Posterior cingulate gyrus (tissue), 11 donors: ENCODE measurements around the gene COBL.

Experiments
- DNase-seq, 10 donors: peaks; one replicate each; pipeline versions ENCODE4 v3.0.0 to v3.0.0-alpha.2; 2020 to 2021; ENCODE audit warnings: mixed read lengths in 3 of 10
- intact Hi-C: fragments of 100-400 bp; cut with DNase I; formaldehyde crosslinking; loops from one replicate; pipeline ENCODE4 v1.15.1; 2023

COBL gene

DNA sequence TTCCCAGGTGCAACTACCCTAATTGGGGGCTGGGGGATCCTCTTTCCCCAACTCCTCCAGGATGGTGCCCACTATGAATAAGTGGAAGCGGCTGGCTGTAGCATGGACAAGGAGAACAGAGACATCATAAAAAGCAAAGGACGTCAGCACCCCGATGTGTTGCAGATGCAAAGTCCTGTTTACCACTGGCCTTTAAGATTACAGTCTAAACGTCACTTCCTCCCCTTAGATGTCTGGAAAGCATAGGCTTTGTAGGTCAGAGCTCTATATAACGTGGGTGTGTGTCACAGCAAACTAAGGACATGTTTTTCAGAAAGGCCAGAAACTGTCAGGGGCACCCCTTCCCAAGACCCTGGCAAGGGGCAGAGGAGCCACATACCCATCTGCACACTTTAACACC, 7.9 kb downstream of the COBL start:
- DNase-seq: no peak
- intact Hi-C loops: no loop called here

DNA sequence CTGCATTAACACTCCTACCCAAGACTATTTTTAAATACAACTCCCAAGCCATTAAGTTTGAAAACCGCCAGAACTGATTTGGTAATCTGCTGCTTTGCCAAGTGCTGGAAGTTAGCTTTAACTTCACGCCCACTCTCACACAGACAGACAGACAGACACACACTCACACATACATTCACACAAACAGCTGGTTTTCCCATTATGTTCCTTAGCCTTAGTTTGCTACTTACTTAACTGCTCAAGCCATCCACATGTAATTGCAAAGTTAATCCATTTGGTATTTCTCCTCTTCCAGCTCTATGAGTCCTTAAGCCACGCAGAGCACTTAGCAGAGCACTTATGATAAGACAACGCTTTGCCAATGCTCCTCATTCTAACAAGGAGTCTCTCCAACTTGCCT, 8.3 kb downstream of the COBL start:
- intact Hi-C loops: no loop called here
- no peak for DNase-seq

DNA sequence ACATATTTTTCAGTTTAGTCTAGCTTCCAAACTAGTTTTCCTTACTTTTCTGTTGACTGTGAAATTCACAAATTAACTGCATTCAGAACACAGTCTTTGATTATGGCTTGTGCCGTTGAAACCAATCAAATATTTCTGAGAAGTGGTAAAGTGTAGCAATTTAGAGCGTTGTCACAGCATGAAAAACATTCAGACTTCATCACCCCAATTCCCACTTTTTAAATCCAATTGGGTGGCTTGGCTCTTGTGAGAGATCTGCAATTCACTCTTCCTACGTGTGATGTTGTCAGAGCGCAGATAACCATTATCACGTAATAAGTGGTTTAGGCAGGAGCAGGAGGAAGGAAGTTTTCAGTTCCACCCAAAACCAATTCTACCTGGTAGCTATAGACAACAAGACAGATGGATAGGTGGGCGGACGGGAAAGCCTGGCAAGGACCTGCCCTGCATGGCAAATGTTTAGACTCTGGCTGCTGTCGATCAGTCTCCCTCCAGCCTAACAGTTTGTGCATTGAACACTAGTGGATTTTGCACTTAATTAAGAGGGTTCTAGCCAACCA, 8.9 kb downstream of the COBL start:
- intact Hi-C loops: no loop called here
- peak in 1 of 10 donors; percentile 64 for DNase-seq

DNA sequence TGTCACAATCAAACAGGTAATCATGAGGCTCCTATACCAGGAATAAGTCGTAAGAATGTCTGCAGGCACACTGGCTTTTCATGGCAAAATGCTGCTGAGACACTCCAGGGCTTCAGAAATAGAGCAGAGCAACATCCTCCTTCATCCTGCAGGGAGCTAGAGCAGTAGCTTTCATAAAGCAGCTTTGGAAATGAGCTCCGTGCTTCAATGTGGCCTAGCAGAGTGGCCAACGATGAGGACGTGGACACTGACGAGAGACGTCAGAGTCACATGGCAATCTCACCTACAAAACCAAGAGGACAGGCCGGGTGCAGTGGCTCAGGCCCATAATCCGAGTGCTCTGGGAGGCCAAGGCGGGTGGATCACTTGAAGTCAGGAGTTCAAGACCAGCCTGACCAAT, 9.8 kb downstream of the COBL start:
- intact Hi-C loops: no loop called here
- peak in 1 of 10 donors; percentile 75 for DNase-seq

DNA sequence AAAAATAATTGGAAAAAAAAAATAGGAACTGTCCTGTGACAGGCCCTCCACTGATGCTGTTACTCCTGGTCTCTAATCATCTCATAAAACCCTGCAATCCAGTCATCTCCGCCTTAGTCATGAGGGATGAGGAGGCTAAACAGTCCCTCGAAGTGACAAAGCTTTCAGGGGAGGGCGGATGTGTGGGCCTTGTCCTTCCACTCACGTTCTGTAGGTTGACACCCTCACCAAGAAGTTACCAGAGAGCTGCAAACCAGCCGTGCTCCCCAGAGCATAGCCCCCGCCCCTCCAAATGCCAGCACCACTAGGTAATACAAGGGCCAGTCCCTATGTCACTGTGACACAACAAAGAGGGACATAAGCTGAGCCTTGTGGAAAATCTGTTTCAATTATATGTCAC, 11.9 kb downstream of the COBL start:
- DNase-seq: peak in 2 of 10 donors; percentile 24 to 67
- intact Hi-C loops: no loop called here

DNA sequence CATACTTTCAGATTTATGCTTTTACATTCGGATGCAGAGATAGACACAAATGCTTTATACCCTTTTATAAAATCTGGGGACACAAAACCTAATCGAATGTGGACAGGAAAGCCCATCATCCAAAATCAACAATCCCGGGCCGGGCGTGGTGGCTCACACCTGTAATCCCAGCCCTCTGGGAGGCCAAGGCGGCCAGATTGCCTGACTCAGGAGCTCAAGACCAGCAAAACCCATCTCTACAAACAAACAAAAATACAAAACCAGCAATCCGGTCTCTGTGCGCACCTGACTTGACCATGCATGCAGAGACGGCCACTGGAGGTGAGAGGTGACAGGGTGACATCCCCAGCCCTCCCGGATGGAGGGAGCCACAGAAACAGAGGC, 13.5 kb downstream of the COBL start:
- peak in 1 of 10 donors; percentile 11 for DNase-seq

DNA sequence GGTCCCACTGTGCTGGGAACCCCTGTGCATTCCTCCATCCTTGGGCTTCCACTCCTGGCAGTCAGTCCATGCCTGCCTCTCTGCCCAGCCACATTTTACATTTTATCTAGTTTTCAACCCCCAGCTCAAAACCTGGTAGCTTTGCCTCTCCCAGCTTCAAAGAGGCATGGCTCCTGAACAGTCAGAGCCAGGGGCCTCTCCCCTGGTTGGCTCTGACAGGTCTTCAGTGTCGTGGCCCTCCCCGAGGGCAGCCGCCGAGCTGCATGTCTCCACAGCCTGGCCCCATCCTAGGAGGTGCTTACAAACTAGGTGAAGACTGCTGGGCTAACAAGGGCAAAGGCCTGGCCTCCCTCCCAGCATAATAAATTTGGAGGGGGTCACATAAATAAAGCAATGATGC, 14.8 kb downstream of the COBL start:
- intact Hi-C loops: no loop called here
- no peak for DNase-seq

More for the DNA sequence above, 13.5 kb downstream of the COBL start:
- intact Hi-C loops: no loop called here

DNA sequence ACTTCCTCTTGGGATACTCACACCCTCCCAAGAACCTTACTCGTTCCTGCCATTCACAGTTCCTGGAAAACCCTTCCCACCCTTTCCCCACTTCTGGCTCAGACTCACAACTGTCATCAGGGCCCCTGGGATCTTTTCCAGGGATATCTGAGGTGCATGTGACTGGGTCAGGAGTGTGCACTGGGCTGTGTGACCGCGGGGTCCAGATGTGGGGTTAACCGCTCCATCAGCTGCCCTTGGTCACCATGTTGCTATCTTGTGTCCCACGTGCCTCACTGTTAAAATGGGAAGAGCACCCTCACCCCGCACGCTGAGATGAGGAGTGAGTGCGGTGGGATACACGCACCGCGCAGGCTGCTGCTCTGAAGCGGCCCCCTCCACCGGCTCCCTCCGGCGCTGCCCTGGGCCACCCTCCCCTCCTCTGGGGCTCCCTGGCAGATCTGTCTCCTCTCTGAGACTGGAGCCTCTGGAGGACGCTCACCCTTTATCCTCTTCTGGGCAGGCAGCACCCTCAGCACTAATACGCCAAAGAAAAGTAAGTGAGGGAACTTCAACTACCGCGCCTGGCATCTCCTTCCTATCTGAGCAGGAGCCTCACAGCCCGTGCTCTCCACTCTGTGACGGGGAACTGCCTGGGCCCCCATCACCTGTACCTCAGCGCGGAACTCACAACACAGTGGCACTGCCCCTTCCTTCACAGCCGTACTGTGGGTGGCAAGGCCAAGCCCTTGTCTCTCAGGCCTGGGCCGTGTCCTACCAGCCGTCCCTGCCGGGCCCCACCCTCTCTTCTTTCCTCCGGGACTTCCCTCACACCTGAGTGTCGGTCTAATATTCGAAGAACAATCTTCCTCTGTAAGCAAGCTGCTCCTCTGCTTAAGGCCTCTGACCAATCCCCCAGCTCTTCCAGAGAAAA, 15.6 kb downstream of the COBL start:
- peak in 3 of 10 donors; percentile 20 to 79 (median 48) for DNase-seq
- intact Hi-C loops: no loop called here

DNA sequence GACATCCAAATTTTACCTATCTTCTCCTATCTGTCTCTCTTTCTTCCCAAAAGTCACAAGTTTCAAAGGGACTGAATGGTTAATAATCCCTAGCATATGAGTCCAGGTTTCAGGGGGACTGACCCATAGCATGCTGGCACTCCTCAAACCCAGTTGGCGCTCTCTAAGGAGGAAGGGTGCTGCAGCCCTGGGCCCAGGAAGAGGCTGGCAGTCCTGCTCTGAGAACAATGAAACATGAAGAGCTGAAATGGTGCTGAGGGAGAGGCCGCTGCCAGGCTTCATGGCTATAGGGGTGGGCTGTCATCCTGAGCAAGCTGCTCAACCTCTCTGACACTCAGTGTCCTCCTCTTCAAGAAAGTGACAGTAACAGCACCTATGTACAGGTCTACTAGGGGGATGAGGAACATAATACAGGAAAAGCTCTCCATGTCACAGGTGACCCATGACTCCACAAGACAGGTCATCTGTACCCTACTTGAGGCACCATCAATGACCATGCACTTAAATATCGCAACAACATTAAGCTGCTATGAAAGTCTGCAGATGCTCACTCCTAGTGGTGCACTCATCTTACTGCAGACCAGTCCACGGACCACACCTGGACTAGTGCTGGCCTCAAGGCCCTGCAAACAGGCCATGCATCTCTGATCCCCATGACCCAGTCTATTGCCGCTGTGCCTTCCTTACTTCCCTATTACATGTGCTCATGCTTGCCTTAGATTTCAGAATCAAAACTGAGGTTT, 17.0 kb downstream of the COBL start:
- intact Hi-C loops: no loop called here
- DNase-seq: peak in 2 of 10 donors; percentile 14 to 77

DNA sequence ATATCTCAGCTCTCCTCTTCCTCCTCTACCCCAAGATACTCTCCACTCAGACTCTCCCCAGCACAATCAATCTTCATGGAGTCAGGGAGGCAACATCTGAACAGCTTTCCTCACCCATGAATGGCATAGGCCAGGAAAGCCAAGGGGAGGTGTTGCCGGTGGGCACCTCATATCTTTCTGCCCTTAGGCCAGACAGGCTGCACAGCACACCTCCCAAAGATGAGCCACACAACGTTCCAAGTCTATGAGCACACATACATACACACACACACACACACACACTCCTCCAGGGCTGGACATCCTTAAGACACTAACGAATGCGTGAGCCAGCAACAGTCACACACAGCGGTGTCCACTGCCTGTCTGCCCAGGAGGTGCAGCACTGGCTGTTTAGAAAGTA, 17.7 kb downstream of the COBL start:
- intact Hi-C loops: no loop called here
- DNase-seq: peak in 2 of 10 donors; percentile 8 to 57

DNA sequence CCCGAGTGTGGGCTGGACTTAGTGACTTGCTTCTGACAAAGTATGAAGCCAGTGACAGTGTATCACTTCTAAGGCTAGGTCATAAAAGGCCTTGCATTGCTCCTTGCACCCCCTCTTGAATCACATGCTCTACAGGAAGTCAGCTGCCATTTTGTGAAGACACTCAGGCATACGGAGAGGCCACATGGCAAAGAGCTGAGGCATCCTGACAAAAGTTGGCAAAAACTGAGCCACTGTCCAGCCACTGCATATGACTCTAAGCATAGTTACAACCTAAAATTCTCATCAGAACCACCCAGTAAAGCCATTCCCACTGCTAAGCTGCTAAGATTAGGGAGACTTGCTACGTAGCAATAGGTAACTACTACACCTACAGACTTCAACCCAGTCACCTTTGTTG, 18.6 kb downstream of the COBL start:
- DNase-seq: no peak
- intact Hi-C loops: no loop called here

DNA sequence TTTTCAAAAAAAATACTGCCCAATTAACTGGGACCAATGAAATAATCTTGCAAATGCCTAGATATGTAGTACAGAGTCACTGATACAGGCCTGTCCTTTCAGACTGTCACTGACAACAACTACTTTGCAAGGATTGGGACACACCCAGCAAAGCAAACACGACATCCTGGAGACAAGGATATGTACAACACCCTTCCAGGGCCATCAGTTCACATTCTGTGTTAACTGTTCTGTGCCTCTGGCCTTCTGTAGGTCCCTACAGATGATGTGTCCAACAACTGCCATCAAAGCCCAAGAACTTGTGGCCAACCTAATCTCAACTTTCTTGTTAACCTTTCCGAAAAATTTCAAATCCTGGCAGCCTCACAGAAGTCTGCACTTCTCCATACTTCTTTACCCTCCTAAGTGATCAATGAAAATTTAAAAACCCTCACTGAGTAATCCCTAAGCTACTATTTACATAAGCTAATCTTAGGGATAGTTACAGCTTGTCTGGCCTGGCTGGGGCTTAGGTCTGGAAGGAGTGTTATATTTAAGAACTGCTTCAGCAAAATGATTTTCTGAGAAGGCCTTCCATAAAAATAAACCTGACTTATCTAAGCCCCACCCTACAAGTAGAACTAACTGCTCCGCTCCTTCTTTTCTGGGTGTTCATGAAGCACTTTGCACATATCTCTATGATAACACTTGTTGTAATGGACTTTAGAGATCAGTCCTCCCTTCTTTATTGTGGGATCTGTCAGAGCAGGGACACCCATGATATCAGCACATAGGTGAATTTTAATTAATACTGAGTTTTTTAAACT, 21.0 kb downstream of the COBL start:
- intact Hi-C loops: no loop called here
- DNase-seq: no peak

DNA sequence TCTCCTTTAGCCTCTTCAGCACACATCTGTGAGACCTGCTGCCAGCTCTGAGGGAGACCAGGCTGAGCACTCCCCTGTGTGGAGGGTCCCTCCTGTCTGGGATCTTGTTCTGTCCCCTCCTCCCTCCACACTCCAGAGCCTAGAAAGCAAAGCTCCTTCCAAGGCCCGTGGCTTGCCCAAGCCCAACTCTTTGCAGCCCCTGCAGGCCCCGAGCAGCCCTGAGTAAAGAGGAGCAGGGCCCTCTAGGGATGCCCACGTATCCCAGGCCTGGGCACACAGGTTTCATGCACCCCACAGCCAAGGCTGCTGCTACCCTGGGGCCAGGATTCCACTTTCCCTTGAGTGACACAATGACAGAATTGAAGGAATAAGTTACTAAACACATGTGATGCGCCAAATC, 24.0 kb downstream of the COBL start:
- intact Hi-C loops: no loop called here
- no peak for DNase-seq

DNA sequence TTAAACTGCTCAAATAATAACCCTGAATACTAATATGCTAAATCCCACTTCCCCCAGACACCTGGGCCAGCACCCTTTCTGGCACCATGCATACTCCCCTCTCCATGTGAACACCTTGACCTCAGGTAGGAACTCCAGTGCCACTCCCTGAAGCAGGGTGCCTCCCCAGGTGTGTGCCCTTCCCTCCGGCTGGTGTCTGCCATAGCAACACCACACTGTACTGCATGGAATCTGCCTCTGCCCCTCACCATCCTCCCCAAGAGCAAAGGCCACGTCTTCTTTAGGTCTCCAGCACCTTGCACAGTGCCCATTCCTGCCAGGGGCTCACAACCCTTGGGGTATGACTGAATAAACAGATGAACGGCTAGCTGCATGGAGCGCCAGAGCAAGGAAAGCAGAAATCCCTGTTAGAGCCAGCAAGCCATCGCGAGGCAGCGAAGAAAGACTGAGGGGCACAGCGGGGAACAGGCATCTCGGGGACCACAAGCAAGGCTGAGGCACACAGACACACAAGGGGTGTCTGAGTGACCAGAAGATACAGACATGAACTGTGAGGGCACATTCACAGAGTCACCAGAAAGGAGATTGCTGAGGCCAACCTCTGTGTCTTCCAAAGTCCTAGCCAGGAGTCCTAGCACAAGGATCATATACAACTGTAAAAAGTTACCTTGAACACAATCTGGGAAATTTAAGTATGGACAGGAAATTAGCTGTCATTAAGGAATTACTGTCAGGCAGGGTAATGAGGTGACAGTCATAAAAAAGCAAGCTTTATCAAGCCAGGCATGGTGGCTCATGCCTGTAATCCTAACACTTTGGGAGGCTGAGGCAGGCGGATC, 25.7 kb downstream of the COBL start:
- no peak for DNase-seq
- intact Hi-C loops: no loop called here

DNA sequence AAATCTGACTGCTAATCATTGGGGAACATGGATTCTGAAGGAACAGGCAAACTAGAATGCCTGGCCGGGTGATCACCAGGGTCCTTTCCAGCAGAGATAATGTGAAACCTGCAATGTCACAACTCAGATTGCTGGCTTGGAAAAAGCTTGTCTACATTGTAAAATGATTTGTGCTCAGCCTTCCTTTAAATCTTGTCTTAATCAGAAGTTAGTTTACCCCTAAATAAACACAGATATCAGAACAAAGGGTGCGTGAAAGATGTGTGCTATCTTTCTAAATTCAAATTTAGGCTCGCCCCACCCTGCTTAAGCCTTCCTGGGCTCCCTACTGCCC, 26.3 kb downstream of the COBL start:
- DNase-seq: no peak
- intact Hi-C loops: no loop called here

DNA sequence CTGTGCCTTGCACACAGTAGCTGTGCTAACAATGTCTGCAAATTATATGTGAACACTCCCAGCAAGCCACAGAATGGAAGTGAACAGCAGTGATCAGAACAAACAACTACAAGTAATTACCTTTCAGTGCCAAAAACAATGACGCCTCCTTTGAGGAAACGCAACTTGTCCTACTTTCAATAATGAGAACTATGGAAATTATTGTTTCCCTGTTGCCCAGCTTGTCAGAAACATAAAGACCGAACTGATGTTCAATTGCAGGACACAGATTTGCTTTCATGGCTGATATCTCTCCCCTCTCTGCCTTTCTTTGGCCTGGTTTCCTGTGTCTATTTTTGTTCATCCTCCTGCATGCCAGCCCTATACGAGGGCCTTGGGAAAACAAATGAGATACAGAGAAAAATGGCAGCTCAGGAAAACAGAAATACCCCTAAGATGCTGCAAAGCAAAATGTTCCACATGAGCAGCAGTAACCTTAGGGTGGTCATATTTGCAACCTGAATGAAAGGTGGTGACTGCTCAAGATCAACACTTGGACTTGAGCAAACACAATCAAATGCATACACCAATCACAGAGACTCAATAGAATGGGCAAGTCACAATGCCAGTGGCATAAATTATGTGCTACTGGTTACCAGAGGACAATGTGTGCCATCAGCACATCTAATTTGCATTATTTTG, 26.8 kb downstream of the COBL start:
- no peak for DNase-seq
- intact Hi-C loops: no loop called here

DNA sequence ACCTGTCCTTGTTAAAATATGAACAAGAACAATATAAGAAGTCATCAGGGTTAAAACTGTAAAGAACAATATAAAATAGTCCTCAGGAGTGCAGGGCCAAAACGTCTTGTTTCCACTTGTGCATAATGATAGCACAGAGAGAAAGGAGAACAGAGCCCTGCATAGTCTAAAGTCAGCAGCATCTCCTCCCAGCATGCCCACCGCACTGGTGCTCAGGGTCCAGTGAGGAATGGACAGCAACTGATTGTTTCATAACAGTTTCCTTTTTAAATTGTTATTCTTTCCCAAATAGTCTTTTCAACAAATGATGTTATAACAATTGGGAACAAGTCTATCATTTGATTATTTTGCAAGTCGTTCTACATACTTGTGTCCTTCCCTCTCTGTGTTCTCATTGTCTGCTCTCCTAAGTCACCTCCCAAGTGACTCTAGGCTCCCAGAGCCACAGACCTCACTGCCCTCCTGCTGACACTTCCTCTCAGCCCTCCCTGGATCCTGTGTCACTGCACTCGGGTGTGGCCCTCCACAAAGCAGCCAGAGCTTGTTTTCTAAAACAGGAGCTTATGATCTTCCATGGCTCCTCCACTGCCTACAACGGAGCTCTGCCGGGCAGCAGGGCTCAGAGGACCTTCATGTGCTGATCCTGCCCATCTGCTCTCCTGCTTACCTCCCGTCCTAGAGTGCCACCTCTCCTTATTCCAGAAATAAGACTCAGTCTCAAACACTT, 27.6 kb downstream of the COBL start:
- intact Hi-C loops: no loop called here
- peak in 1 of 10 donors; percentile 86 for DNase-seq

DNA sequence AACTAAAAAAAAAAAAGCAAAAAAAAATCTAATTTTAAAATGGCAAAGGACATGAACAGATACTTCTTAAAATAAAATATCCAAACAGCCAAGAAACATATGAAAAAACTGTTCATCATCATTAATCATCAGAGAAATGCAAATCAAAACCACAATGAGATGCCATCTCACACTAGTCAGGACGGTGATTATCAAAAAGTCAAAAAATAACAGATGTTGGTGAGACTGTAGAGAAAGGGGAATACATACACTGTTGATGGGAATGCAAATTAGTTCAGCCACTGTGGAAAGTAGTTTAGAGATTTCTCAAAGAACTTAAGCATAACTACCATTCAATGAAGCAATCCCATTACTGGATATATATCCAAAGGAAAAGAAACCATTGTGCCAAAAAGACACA, 30.2 kb downstream of the COBL start:
- intact Hi-C loops: no loop called here
- no peak for DNase-seq

DNA sequence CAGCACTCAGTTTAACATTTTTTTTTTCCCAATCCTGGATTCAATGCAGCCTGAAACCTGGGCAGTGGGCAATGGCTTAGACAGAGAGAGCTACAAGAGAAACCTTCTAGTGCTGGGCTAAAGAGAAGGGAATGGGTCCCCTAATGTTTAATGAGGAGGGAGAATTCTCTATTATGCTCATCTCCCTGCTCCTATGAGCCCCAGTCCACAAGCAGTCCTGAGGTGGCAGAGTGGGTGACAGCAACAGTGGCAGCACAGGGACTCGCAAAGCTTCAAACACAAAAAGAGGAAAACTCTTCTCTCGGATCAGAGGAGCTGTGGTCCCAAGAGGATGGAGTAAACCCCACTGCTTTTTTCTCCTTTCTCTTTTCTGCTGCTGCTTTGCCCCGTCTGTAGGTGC, 36.5 kb downstream of the COBL start:
- intact Hi-C loops: no loop called here
- no peak for DNase-seq
